COLO668 (cell line): ENCODE data around the gene CREB5.

Experiments used
- DNase-seq: peaks from one replicate; lab custom pipeline; 2025; ENCODE audit not compliant: unreplicated experiment; lab: John Stamatoyannopoulos, UW

CREB5 gene

DNA sequence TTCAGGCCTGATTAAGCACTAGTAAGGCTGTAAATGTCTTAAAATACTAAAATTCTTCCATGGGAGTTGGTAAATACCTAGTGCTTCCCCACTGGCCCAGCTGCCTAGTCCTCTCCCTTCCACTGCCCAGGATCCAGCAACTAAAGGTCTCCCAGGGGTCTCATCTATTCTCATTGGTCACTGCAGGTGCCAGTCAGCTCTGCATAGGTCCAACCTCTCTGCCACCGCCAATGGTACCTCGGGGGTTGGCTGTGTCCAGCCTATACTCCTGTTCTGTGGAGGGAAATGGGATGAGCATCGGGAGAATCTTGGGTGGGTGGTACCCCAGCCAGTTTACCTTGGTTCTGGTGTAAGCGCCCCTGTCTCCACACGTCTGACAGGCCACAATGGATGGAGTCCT is 6.1 kb upstream of the CREB5 start:
- no peak for DNase-seq

DNA sequence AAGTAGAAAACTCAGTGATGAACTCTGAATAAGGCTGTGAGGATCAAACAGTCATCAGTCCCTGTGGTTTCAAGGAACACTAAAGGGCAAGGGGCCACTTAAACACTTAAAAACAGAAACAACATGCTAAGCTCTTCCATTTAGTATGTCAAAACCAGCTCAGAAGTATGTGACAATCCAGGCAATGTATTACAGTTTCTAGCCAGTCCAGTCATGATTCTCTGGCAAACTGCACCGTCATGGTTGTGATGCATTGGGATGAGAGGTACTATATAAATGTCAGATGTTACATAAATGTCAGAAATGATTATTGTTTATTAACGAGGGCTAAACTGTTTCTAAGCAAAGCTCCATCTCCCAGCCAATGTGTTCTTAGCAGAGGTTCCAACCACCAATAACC is 4.7 kb upstream of the CREB5 start:
- DNase-seq = no peak

DNA sequence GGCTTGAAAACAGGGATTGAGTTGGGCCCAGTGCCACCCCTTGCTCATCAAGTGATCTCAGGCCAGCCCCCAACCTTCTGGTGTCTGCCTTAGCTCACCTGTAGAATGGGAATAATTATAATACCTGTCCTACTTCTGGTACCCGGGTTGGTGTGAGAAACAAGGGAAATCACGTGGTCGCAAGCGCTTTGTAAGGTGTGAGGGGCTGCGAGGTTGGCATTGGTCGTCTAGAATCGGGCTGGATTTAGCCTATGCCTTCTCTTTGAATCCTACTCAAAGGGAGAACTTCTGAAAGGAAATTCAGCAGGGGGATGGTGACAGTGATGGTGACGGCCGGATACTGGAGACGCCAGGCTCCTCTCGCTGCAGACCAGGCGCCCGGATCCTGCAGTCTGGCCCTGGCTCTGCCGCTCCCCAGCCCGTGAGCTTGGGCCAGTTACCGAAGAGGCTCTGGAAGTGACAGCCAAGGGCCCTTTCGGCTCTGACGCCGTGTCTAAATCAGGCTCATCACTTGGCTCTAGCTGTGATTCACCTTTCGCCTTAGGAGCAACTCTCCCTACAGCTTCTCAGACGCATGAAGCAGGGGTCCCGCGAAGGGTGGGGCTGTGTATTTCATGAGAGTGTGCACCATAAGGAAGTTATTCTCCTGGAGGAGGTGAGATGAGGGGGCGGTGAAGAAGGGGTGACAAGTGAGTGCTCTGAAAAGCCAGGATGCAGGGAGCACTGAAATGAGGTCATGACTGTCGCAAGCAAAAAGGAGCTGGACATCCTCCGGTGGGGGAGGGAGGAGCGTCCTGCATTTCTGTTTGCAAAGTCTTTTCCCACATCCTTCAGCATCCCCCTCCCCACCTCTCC is 4.0 kb upstream of the CREB5 start:
- no peak for DNase-seq

DNA sequence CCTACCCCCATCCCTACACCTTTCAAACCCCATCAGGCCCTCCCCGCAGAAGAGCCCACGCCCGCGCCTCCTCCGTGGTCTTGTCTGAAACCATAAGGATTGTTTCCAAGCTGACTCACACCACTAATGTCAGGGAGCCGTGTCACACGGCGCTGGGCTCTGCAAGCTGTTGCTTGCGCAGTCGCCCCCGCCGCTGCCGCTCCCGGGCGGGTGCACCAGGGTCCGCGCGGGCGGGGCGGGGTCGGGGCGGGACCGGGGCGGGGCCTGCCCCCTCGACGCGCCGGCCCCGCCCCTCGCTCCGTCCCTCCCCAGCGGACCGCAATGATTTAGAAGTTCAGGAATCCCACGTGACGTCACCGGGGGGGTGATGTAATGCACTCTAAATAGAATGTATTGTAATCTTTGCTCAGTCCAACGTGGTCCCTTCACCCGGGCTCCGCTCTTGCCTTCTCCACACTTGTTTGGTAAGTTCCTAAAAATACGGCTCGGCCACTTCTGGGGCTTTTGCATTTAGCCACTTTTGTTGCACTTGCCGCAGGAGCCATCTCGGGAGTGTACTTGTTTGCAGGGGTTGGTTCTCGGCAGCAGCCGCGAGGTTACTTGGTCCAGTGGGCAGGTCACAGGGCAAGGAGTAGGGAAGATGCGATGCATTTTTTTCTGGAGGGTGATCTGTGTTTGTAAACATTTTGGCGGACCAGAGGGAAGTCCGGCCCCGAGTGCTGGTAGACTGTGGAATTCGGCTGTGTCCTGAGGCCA is 3.2 kb upstream of the CREB5 start:
- peak; percentile 94 for DNase-seq

DNA sequence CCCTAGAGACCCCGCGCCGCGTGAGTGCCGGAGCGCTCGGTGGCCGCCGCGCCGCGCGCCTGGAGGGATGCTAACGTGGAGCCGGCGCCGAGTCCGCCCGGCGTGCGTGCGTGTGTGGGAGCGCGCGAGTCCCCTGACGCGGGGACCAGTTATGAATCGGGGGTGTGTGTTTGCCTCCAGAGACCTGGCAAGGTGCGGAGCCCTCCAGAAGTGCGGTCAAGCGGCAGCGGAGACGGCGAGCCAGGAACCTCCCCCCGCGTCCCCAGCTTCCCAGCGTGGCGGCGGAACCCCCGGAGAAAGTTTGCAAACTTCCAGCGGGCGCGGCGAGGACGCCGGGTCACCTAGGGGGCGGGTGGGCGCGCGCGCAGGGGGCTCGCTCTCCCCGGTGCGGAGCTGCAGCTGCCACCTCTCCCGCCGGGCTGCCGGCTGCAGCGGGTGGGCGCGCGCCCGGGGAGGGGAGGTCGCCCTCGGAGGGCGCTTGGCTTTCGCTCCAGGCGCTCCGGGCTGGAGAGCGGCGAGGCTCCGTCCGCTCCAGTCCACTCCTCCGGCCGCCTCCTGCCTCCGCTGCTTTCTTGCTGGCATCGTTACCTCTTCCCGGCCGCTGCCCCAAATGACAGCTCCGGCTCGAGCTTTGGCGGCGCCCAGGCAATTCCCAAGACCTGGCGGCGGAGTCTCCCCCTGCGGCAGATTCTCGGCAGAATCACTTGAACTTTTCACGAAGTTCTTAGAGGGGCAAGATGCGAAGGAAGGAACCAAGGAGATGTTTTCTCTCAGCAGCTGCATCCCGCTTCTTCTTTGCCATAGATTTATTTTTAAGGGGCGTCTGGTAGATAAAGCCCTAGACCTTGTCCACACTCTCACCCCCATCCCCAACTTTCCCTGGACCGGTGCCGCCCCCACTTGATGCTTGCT is 2.3 kb upstream of the CREB5 start:
- peak; percentile 66 for DNase-seq

DNA sequence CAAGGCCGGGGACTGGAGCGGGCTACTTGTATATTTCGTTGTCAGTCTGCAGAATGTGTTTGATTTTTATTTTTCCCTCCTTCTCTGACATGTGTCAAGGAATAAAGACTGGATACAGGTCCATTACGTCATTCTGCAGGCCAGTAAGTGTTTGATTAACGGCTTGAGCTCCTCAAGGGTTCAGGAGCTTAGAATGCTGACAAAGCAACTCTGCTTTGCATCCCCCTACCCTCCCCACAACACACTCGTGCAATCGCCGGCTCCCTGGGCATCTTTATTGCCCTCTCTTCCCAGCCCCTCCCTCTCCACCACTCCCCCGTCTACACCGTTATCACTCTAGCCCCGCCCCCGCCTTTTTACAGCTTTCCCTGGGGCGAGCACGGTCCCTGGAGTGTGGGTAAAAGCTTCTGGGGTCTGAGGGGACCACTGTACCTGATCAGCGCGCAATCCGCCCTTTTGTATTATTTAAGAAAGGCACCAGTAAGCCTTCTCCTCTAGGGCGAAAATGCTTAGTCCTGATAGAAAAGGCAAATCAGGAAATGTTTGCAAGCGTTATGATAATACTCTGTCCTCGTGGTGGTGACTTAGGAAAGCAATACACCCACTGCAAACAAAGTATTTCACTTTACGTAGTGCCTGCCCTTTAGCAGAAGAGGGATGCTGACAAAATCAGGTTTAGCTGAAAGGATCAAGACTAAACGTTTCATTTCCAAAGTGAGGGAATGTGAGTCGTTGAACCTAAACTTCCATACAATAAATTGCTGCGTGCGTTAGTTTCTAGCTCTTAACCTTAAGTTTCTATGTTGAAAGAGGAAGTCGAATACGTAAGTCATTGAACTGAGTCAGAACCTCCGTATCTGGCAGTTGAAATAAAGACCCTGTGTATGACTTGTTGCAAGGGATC is 1.4 kb upstream of the CREB5 start:
- no peak for DNase-seq

DNA sequence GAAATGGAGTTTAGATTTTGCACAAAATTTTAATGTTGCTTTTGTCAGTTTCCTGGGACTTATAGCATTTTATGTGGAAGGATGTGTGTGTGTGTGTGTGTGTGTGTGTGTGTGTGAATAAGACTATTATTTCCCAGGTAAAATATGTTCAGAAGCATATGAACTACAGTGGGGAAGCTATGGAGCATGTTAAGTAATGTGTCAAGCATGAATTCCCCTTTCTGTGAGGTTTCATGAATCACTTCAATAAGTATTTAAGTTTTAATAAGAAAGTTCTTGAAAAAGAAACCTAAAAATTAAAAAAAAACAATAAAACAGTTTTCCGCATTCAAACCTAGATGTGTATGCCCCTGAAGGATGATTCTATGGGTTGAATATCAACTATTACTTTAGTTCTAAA is 693 bp downstream of the CREB5 start:
- DNase-seq = no peak

DNA sequence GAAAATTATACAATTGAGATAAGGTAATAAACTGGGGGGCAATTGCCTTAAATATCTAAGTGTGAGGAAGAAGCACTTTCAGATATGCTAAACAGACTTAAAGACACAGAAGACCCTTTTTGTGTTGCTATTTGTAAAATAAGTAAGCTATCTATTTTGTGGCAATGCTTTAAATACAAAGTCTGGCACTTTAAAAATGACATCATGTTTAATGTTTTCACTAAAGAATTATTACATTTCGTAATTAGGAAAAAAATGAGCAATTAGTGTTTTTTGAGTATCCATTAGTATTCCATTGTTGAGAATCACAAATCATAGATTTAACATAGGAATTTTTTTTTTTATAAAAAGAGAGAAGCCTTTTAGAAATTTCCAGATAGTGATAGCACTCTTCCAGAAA is 2.1 kb downstream of the CREB5 start:
- no peak for DNase-seq

DNA sequence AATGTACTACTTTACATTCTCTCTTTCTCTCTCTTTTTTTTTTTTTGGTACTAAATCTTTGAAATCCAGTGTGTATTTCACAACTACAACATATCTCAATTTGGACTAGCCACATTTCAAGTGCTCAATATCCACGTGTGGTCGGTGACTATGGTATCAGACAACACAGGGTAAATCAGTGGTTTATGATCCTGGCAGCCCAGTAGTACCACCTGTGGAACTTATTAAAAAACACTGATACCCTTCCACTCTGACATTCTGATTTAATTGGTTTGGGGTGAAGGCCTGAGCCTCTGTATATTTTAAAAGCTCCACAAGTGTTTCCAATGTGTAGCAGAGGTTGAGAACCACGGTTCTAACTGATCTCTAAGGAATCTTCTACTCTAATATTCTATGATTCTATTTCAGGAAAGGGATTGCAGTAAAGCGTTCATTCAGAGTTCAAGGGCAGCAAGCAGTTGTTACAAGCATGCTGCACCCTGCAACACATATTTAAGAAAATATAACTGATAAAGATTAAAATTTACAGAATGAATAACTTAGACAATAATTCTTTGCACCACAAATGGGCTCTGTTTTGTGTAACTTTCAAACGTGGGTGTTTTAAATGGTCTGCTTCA is 5.1 kb downstream of the CREB5 start:
- DNase-seq = no peak

DNA sequence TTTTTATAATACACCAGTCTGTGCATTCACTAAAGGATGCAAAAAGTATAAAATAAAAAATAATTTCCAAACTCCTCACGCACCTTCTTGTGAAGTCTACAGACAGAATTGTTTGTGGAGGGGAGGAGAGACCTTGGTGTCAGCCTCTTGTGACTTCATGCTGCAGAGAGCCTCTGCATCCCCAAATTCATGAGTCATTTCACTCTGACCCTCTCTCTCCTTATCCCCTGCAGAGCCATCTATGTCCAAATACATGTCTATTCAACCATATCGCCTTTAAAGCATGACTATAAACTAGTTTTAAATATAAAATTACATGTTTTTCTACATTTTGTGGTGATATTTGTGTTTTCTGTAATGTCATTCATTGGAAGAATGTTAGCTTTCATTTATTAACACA is 6.0 kb downstream of the CREB5 start:
- DNase-seq = no peak

DNA sequence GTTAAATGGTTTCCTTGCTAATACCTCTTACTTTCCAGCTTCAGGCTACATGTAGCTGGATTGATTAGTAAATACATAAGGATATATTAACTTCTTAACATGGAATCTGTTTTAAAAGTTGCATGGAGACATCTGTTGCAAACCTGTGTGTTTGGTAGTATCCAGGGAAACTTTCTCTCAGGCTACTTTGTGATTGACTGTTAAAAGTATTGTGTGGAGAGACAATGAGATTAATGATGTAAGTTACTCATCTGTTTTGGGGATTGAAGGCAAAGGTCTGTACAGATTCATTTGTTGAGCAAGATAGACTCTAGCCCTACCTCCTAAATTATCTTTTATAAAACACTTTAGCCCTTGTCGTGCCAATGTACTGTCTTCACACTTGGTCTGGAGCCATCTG is 6.6 kb downstream of the CREB5 start:
- DNase-seq = no peak

DNA sequence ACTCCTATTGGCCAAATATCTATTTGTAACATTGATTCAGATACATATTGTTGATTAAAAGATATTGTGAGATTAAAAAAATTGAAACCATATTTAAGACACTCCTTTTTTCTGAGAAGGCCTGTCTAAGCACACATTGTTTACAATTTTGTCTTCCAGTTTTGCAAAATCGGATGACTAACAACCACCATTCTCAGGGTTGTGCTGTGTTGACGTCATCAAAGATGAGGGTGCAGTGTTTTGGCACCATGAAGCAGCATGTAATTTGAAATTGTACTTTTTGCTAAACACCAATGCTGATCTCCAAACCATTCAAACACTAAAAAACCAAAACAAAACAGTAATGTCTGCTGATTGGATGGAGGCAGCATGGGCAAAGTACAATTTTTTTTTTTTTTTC is 7.4 kb downstream of the CREB5 start:
- no peak for DNase-seq

DNA sequence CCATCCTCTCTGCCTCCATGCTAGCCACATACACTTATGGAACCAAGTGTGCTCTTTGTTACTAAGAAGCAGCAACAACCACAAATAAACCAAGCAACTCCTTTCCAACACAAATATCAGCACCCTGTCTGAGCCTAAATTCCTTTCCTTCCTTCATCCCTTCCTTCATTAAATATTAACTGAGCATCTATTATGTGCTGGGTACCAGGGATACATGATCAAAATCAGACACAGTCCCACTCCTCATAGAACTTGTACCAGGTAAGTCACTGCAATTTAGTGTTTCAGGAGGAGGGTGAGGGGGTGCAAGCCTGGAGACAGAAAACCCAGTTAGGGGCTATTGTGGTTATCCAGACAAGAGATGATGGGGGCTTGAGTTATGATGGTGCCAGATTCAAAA is 10.8 kb downstream of the CREB5 start:
- DNase-seq = no peak

DNA sequence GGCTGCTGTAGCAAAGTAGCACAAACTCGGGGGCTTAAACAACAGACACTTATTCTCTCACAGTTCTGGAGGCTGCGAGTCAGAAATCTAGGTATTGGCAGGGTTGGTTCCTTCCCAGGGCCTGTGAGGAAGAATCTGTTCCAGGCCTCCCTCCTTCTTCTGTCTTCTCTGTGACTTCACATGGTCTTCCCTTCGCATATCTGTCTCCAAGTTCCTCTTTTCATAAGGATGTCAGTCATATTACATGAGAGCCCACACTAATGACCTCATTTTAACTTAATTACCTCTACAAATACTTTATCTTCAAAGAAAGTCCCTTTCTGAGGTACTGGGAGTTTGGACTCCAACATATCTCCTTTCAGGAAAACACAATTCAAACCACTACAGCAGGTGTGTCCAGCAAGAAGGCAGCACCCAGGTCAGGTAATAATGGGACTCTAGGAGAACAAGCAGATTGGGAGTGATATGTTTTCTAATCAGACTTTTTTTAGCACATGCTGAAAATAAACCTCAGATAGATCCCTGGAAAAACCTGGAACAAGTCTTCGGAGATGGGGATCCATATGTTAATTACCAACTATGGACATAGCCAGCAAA is 11.7 kb downstream of the CREB5 start:
- no peak for DNase-seq

DNA sequence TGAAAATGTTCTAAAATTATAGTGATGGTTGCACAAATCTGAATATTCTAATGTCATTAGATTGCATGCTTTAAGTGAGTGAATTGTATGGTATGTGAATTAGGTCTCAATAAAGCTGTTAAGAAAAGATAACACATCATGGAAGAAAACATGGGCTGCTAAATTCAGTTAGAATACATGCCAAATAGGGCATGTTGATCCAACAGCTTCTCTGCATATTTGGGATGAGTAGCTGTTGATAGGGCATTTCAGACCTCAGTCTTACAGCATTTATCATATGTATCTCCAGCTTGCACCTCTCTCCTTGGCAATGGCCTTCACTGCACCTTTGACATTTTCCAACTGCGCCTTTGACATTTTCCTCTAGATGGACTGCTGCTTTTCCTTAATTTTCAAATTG is 13.2 kb downstream of the CREB5 start:
- no peak for DNase-seq

DNA sequence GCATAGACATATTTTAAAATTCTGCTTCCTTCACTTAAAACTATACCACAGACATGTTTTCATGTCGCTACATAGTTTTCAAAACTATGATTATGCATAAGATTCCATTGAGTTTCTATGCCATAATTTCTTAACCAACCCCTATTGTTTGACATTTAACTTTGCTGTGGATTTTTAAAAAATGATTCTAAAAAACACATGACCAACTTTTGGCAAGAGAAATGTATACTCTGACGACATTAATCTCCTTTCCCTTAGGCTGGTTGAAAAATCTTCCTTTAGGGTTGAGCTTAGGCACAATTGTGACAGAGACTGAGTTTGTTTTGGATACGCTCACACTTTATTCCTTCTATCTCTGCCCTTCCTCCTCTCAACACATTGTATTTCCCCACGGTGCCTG is 14.9 kb downstream of the CREB5 start:
- DNase-seq = no peak

DNA sequence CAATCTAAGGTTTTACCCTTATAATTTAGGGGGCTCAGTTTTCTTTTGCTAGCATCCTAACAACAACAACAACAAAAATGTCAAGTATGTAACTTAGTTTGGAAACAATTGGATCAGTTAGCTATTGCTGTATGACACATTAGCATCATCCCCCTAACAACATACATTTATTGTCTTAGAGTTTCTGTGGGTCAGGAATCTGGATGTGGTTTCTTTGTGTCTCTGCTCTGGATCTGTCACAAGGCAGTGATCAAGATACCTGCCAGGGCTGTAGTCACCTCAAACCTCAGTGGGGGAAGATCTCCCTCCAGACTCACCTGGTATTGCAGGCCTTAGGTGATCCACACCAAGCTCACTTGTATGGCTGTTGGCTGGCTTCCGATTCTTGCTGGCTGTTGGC is 18.3 kb downstream of the CREB5 start:
- DNase-seq = no peak

DNA sequence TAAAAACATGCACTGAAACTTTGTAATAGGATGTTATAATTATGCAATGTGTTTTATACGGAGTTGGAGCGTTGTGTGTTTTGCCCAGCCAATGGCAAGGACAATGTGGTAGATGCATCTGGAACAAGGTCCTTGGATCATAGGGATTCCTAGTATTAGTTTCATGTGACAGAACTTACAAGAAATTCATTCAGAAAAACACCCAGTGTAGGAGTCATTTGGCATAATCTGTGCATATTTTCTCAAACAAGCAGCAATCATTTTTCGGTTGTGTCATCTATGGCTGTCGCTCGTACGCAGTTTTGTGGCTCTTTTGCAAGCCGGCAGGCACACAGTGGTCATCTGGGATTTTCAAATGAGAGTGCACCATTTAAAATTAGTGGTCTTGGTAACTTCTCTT is 19.8 kb downstream of the CREB5 start:
- no peak for DNase-seq

DNA sequence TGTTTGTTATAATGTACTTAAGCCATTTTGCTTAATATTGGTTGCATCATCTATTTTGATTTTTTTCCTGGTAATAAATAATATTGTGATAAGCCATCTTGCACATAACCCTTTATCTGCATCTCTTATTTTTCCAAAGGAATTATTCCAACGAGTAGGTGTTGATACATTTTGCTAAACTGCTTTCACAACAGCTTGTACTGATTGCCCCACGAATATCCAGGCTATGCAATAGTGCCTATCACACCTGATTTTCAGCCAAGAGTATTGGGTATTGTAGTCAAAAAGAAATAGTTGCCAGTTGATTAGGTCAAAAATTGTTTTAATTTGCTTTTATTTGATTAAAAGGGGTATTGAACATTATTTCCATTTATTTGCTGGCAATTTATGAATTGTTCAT is 20.7 kb downstream of the CREB5 start:
- no peak for DNase-seq
